OCI-LY1 (cell line): ENCODE data around the gene CIAO3.

ENCODE experiments used
- H2AFZ ChIP-seq: fragments of 200-600 bp; sonication (generic), shearing (Covaris generic); 2 replicates; pipeline ENCODE4 v1.6.0; 2014; ENCODE audit warnings: antibody characterized with exemption, mild to moderate bottlenecking, low read length
- H3F3A ChIP-seq: fragments of 200-600 bp; sonication (generic), shearing (Covaris generic); 2 replicates; pipeline ENCODE4 v1.6.0; 2014; ENCODE audit warnings: mild to moderate bottlenecking, antibody characterized with exemption, low read length, moderate library complexity; ENCODE audit not compliant: insufficient read depth
- H3K27ac ChIP-seq: fragments of 200-600 bp; sonication (generic); 2 replicates; pipeline ENCODE4 v1.5.1; 2014; ENCODE audit warnings: low read length, mixed run types, mild to moderate bottlenecking, low read depth; ENCODE audit not compliant: poor library complexity, severe bottlenecking
- H3K27me3 ChIP-seq: fragments of 200-600 bp; sonication (generic); 2 replicates; pipeline ENCODE4 v1.6.0; 2014; ENCODE audit warnings: antibody characterized with exemption, mild to moderate bottlenecking, low read length, moderate library complexity; ENCODE audit not compliant: insufficient read depth
- H3K36me3 ChIP-seq: fragments of 200-600 bp; sonication (generic); 2 replicates; pipeline ENCODE4 v1.6.1; 2014; ENCODE audit warnings: mild to moderate bottlenecking, antibody characterized with exemption, low read length, moderate library complexity, mixed read lengths; ENCODE audit not compliant: insufficient read depth
- H3K4me1 ChIP-seq: fragments of 200-600 bp; sonication (generic); 2 replicates; pipeline ENCODE4 v1.5.1; 2014; ENCODE audit warnings: mild to moderate bottlenecking, low read length, moderate library complexity; ENCODE audit not compliant: insufficient read depth, severe bottlenecking
- H3K4me2 ChIP-seq: fragments of 200-600 bp; sonication (generic), shearing (Covaris generic); 2 replicates; pipeline ENCODE4 v1.6.1; 2014; ENCODE audit warnings: low read length
- H3K4me3 ChIP-seq: fragments of 200-600 bp; sonication (generic); 2 replicates; pipeline ENCODE4 v1.5.1; 2014; ENCODE audit warnings: low read length, low read depth, mild to moderate bottlenecking, mixed read lengths; ENCODE audit not compliant: poor library complexity, severe bottlenecking
- H3K79me2 ChIP-seq: fragments of 200-600 bp; shearing (Covaris generic); 2 replicates; pipeline ENCODE4 v1.6.1; 2016; ENCODE audit warnings: mixed run types, low read length, mixed read lengths; ENCODE audit not compliant: insufficient read depth
- H3K9ac ChIP-seq: fragments of 200-600 bp; sonication (generic), shearing (Covaris generic); 2 replicates; pipeline ENCODE4 v1.6.1; 2014; ENCODE audit warnings: mild to moderate bottlenecking, low read length, mixed read lengths
- H3K9me2 ChIP-seq: fragments of 200-600 bp; sonication (generic), shearing (Covaris generic); 2 replicates; pipeline ENCODE4 v1.6.1; 2014; ENCODE audit warnings: low read depth, mild to moderate bottlenecking, low read length, mixed read lengths
- H3K9me3 ChIP-seq: fragments of 200-600 bp; shearing (Covaris generic); 2 replicates; pipeline ENCODE4 v1.6.1; 2014; ENCODE audit warnings: low read length, mixed read lengths
- H4K20me1 ChIP-seq: fragments of 200-600 bp; sonication (generic), shearing (Covaris generic); 2 replicates; pipeline ENCODE4 v1.6.0; 2016; ENCODE audit warnings: mild to moderate bottlenecking, low read length; ENCODE audit not compliant: insufficient read depth
- EZH2 ChIP-seq: fragments of 200-600 bp; sonication (generic), shearing (Covaris generic); IDR thresholded peaks from 2 replicates; pipeline ENCODE4 v1.8.0; 2017; ENCODE audit warnings: borderline replicate concordance, mixed run types, mild to moderate bottlenecking, antibody characterized with exemption, low read length, moderate library complexity, mixed read lengths
- TF ChIP-seq, protein P1 (sequence below): fragments of 200-600 bp; sonication (generic), shearing (Covaris generic); IDR thresholded peaks from 2 replicates; pipeline ENCODE4 v1.5.1; 2017; ENCODE audit warnings: mild to moderate bottlenecking, antibody characterized with exemption, low read length, moderate library complexity, mixed read lengths

CIAO3 gene

DNA sequence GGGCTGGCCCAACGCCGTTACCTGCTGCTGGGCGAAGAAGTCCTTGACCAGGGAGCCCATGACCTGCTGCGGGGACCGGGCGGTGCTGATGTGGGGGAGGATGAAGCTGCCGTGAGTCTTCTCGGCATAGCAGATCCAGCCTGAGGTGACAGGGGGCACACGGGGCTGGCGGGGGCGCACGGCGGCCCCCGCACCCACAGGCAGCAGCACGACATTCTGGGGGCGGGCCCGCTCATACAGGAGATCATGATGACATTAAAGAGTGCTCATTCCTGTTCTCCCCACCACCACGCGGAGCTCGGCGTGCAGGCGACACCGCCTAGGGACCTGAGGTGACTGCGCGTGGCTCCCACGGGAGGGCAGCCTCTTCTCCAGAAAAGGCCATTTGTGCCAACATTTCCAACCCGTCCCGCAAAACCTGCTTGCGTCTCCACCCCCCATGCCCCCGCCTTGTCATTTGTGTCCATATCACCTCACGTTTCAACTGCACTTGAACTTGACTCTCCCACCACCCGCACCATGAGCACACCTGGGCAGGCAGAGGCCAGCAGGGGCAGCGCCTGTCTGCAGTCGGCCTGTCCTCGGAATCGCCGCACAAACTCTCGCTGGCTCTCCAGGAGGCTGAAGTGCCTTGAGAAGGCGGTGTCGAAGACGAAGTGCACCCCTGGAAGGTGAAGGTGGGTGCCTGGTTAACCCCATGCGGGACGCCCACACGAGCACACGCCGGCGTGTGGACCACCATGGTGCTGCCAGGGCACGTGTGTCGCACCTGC, 6.4 kb downstream of the CIAO3 start:
- H3K27me3 ChIP-seq, result no peaks in the 10 kb centered on the region
- no peak overlapping the region for H3K9ac ChIP-seq
- H3K4me2 ChIP-seq, result no peak overlapping the region
- H3K36me3 ChIP-seq, result peaks cover 69% of the 10 kb centered on the region
- no peaks in the 10 kb centered on the region for H3K9me2 ChIP-seq
- no peaks in the 10 kb centered on the region for H3F3A ChIP-seq
- H3K79me2 ChIP-seq, result no peaks in the 10 kb centered on the region
- no peak for TF ChIP-seq EZH2
- TF ChIP-seq, protein P1, sequence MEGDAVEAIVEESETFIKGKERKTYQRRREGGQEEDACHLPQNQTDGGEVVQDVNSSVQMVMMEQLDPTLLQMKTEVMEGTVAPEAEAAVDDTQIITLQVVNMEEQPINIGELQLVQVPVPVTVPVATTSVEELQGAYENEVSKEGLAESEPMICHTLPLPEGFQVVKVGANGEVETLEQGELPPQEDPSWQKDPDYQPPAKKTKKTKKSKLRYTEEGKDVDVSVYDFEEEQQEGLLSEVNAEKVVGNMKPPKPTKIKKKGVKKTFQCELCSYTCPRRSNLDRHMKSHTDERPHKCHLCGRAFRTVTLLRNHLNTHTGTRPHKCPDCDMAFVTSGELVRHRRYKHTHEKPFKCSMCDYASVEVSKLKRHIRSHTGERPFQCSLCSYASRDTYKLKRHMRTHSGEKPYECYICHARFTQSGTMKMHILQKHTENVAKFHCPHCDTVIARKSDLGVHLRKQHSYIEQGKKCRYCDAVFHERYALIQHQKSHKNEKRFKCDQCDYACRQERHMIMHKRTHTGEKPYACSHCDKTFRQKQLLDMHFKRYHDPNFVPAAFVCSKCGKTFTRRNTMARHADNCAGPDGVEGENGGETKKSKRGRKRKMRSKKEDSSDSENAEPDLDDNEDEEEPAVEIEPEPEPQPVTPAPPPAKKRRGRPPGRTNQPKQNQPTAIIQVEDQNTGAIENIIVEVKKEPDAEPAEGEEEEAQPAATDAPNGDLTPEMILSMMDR, result no peak
- H3K4me1 ChIP-seq, result peaks cover 39% of the 10 kb centered on the region
- no peak overlapping the region for H3K4me3 ChIP-seq
- H3K27ac ChIP-seq, result peak overlapping the region; percentile 14
- H2AFZ ChIP-seq, result no peak overlapping the region
- H3K9me3 ChIP-seq, result no peaks in the 10 kb centered on the region
- no peaks in the 10 kb centered on the region for H4K20me1 ChIP-seq

DNA sequence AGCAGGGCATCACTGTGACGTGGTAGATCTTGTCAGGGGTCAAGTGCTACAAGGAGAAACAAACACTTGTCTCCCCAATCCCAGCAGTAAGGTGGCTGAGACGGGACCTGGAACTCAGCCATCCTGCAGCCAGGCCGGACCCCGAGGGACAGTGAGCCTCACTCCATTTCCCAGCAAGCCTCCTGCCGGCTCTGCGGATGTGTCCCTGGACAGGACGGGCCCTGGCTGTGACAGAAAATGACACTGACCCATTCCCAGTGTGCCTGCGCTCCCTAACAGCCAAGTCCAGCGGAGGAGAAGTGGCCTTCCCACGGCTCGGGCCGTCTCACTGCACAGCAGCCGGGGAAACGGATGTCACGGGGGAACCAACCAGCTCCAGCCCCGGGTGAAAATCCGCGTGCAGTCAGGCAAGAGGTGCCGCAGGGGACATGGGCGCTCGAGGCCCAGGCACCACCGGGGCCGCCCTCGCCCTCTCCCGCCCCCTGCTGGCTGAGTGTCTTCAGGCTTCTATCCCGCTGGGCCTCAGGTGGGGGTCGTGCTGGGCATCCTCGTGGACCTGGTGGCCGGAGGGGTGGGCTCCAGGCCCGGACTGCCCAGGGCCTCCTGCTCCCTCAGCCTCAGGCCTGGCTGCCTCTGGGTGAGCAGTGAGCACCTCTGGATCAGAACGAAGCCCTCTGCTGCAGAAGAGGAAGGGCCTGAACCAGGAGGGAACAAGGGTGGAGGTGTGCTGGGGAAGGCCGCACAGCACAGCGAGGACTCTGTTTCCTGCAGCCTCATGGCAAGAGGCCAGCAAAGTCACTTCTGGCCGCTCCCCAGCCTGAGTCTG, 7.2 kb downstream of the CIAO3 start:
- no peaks in the 10 kb centered on the region for H3K79me2 ChIP-seq
- peak overlapping the region; percentile 14 for H3K27ac ChIP-seq
- no peak overlapping the region for H3K9ac ChIP-seq
- no peaks in the 10 kb centered on the region for H3F3A ChIP-seq
- no peaks in the 10 kb centered on the region for H3K9me3 ChIP-seq
- H3K4me2 ChIP-seq, result no peak overlapping the region
- H3K4me3 ChIP-seq, result no peak overlapping the region
- no peaks in the 10 kb centered on the region for H4K20me1 ChIP-seq
- H2AFZ ChIP-seq, result no peak overlapping the region
- H3K9me2 ChIP-seq, result no peaks in the 10 kb centered on the region
- peaks cover 40% of the 10 kb centered on the region for H3K4me1 ChIP-seq
- H3K27me3 ChIP-seq, result no peaks in the 10 kb centered on the region
- peaks cover 69% of the 10 kb centered on the region for H3K36me3 ChIP-seq
- TF ChIP-seq, protein P1, result peak; percentile 84
- no peak for TF ChIP-seq EZH2

DNA sequence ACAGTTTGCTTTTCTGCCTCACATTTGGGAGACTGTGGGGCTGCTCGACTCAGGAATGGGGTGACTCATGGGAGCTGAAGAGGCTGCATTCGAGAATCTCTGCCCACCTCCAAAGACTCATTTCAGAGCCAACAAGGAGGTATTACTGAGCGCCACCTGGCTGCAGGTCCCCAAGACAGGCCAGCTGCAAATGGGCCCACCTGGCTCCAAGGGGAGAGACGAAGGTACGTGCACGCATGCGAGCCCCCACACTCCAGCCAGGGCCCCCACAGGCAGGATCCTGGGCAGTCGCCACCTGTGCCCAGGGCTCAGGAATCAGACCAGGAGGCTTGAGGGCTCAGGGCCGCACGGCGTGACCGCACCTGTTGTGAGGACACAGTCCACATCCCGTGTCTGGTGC, 7.9 kb downstream of the CIAO3 start:
- no peak overlapping the region for H3K27ac ChIP-seq
- H3K27me3 ChIP-seq, result no peaks in the 10 kb centered on the region
- no peaks in the 10 kb centered on the region for H4K20me1 ChIP-seq
- no peak overlapping the region for H2AFZ ChIP-seq
- H3K9ac ChIP-seq, result no peak overlapping the region
- H3K36me3 ChIP-seq, result peaks cover 69% of the 10 kb centered on the region
- no peaks in the 10 kb centered on the region for H3K79me2 ChIP-seq
- TF ChIP-seq EZH2, result no peak
- TF ChIP-seq, protein P1, result peak; percentile 37
- H3K4me3 ChIP-seq, result no peak overlapping the region
- no peaks in the 10 kb centered on the region for H3F3A ChIP-seq
- no peaks in the 10 kb centered on the region for H3K9me2 ChIP-seq
- H3K4me2 ChIP-seq, result no peak overlapping the region
- H3K4me1 ChIP-seq, result peaks cover 36% of the 10 kb centered on the region
- H3K9me3 ChIP-seq, result no peaks in the 10 kb centered on the region
